Smooth muscle cell (in vitro differentiated cells): ENCODE data around the gene ITGB7. TPM values are rescaled to one million over a fixed set of nuclear protein-coding genes. Genes with fewer than 3 reads are reported as not detected.

Source experiments
- DNase-seq: peaks from one replicate; lab custom pipeline; 2025; ENCODE audit not compliant: unreplicated experiment; lab: John Stamatoyannopoulos, UW
- H2AFZ ChIP-seq: fragments of 200-600 bp; sonication (generic); 2 replicates; pipeline ENCODE4 v1.6.0; 2016; ENCODE audit warnings: antibody characterized with exemption, low read depth, mild to moderate bottlenecking
- H3F3A ChIP-seq: fragments of 200-600 bp; sonication (generic); 2 replicates; pipeline ENCODE4 v1.6.0; 2017; ENCODE audit warnings: antibody characterized with exemption, low read depth
- H3K27ac ChIP-seq: fragments of 200-600 bp; sonication (generic); 2 replicates; pipeline ENCODE4 v1.5.1; 2016; ENCODE audit warnings: low read depth, mild to moderate bottlenecking
- H3K27me3 ChIP-seq: fragments of 200-600 bp; sonication (generic); 2 replicates; pipeline ENCODE4 v1.6.1; 2016; ENCODE audit warnings: low read depth, mild to moderate bottlenecking
- H3K36me3 ChIP-seq: fragments of 200-600 bp; sonication (generic); 2 replicates; pipeline ENCODE4 v1.5.1; 2016; ENCODE audit warnings: low read depth
- H3K4me1 ChIP-seq: fragments of 200-600 bp; sonication (generic); 2 replicates; pipeline ENCODE4 v1.5.1; 2016; ENCODE audit warnings: low read depth
- H3K4me2 ChIP-seq: fragments of 200-600 bp; sonication (generic); 2 replicates; pipeline ENCODE4 v1.6.0; 2016; ENCODE audit warnings: mild to moderate bottlenecking
- H3K4me3 ChIP-seq: fragments of 200-600 bp; sonication (generic); 2 replicates; pipeline ENCODE4 v1.5.1; 2016; ENCODE audit warnings: mild to moderate bottlenecking
- H3K79me2 ChIP-seq: fragments of 200-600 bp; sonication (generic); 2 replicates; pipeline ENCODE4 v1.6.0; 2016; ENCODE audit warnings: low read depth, mild to moderate bottlenecking
- H3K9ac ChIP-seq: fragments of 200-600 bp; sonication (generic); 2 replicates; pipeline ENCODE4 v1.6.0; 2016; ENCODE audit warnings: low read depth
- H3K9me3 ChIP-seq: fragments of 200-600 bp; sonication (generic); replicated peaks from 2 replicates; pipeline ENCODE4 v1.5.1; 2016; ENCODE audit warnings: low read depth
- H4K20me1 ChIP-seq: fragments of 200-600 bp; sonication (generic); 2 replicates; pipeline ENCODE4 v1.6.0; 2016; ENCODE audit warnings: low read depth
- WGBS: methylation state at CpG from one replicate; pipeline ENCODE4 v1.1.7; 2016; ENCODE audit warnings: low lambda C conversion rate; 5-methylcytosine and 5-hydroxymethylcytosine counted together
- polyA plus RNA-seq: library from polyadenylated mRNA; unstranded; fragments of >200 nt; fragmentation: Nextera tagmentation; extraction: Ambion mirVana; gene quantifications from 2 replicates; pipeline ENCODE4 v1.2.1, GENCODE V29; 2016
- total RNA-seq: library from RNA; depleted of rRNA; stranded (reverse); fragments of >200 nt; gene quantifications from 2 replicates; pipeline ENCODE4 v1.2.3, GENCODE V29; 2014
- TF ChIP-seq, protein P1 (sequence below): fragments of 200-600 bp; sonication (generic); IDR thresholded peaks from 2 replicates; pipeline ENCODE4 v1.5.1; 2017; ENCODE audit warnings: borderline replicate concordance, mild to moderate bottlenecking, antibody characterized with exemption; ENCODE audit not compliant: insufficient read depth, poor library complexity, severe bottlenecking

The ITGB7 gene
- total and polyA plus RNA-seq, 2 experiments from 2014 or later: 5.8 TPM; not detected in 1

DNA sequence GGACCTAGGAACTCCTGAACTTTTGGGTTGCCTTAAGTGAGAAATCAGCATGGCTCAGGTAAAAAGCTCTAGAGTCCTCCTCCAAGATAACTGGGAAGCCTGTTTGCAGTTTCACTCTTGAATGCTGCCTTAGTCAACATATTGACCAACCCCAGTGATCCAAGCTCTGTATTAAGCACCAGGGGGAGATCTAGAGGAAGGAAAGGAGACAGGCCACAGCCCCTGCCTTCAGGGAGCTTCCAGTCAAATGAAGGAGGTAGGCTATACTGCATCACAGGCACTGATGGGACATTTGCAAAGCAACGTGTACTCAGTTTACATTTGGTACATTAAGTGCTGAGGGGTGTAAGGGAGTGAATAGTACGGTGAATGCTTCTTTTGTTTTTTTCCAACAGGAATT, 25.1 kb downstream of the ITGB7 start:
- Histone ChIP-seq H2AFZ (no peak overlapping the region), H3K4me1 (peaks cover 27% of the 10 kb centered on the region), H3K36me3 (no peaks in the 10 kb centered on the region), H3K4me2 (peak overlapping the region; percentile 89), H3K27ac (no peak overlapping the region), H3K4me3 (peak overlapping the region; percentile 88), H3K79me2 (peaks cover 23% of the 10 kb centered on the region), H3K27me3 (no peaks in the 10 kb centered on the region), H3K9me3 (no peaks in the 10 kb centered on the region), H3F3A (peaks cover 14% of the 10 kb centered on the region), H3K9ac (no peak overlapping the region), H4K20me1 (peaks cover 21% of the 10 kb centered on the region)
- WGBS: 96% methylated on average over 2 of the region's 2 CpGs
- TF ChIP-seq, protein P1, sequence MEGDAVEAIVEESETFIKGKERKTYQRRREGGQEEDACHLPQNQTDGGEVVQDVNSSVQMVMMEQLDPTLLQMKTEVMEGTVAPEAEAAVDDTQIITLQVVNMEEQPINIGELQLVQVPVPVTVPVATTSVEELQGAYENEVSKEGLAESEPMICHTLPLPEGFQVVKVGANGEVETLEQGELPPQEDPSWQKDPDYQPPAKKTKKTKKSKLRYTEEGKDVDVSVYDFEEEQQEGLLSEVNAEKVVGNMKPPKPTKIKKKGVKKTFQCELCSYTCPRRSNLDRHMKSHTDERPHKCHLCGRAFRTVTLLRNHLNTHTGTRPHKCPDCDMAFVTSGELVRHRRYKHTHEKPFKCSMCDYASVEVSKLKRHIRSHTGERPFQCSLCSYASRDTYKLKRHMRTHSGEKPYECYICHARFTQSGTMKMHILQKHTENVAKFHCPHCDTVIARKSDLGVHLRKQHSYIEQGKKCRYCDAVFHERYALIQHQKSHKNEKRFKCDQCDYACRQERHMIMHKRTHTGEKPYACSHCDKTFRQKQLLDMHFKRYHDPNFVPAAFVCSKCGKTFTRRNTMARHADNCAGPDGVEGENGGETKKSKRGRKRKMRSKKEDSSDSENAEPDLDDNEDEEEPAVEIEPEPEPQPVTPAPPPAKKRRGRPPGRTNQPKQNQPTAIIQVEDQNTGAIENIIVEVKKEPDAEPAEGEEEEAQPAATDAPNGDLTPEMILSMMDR: no peak
- DNase-seq: no peak

GRCh38 chr12:53180931-53181645, 26.0 kb downstream of the ITGB7 start:
- Histone ChIP-seq H4K20me1 (peaks cover 21% of the 10 kb centered on the region), H3K4me3 (peak overlapping the region; percentile 88), H3K4me2 (peak overlapping the region; percentile 89), H3K4me1 (peaks cover 27% of the 10 kb centered on the region), H3K27ac (peak overlapping the region; percentile 94), H3K9ac (peak overlapping the region; percentile 84), H3K27me3 (no peaks in the 10 kb centered on the region), H3K79me2 (peaks cover 23% of the 10 kb centered on the region), H3K9me3 (no peaks in the 10 kb centered on the region), H2AFZ (peak overlapping the region; percentile 97), H3K36me3 (no peaks in the 10 kb centered on the region), H3F3A (peaks cover 11% of the 10 kb centered on the region)
- 4% methylated on average over 44 of the region's 57 CpGs for WGBS
- no peak for DNase-seq
- TF ChIP-seq, protein P1: no peak

DNA sequence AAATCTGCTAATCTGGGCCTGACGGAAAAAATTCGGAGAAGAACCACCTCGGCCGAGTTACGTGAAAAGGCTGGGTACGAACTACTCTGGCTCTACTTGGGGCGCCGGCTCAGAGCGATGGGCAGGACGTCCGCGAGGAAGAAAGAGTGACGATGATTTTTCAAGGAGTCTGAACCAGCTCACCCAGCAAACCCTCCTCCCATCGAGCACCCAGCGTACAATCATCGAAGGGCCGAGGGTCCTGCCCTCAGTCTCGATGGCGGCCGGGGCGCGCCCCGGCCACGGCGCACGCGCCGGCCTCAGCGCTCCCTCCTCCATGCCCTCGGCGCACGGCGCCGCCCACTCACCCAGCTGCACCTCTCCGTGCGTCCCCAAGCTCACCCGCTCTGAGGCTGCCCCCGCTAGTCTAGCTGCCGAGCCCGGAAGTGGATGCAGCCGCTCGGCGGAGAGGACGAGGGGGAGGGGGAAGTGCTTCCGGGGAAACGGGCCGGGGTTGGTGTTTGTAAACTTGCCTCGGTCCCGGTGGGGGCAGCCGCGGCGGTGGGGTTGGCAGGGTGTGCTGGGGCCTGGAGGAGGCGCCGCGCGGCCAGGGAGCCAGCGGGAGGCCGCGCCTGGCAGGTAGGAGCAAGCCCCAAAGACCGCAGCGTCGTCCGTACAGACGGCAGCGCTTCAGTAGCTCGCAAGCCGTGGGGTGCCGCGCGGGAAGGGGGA, 26.7 kb downstream of the ITGB7 start, which contains the start of the genes CSAD and ZNF740:
Gene CSAD (minus strand): TSS at position 706 of the 711 bp plus-strand sequence. CDS start 7,455 bp downstream, outside the sequence.
Gene ZNF740 (plus strand): TSS at position 503 of the 711 bp plus-strand sequence. CDS start 1,262 bp downstream, outside the sequence.
- no peaks in the 10 kb centered on the region for H3K36me3 ChIP-seq
- H3K9me3 ChIP-seq: no peaks in the 10 kb centered on the region
- peak within 1 kb of the TSS; percentile 88 for H3K4me3 ChIP-seq
- H3K27me3 ChIP-seq: no peaks in the 10 kb centered on the region
- peak within 1 kb of the TSS; percentile 97 for H2AFZ ChIP-seq
- DNase-seq: peak; percentile 89
- peak within 1 kb of the TSS; percentile 94 for H3K27ac ChIP-seq
- H3K4me1 ChIP-seq: peaks cover 27% of the 10 kb centered on the region
- peak within 1 kb of the TSS; percentile 89 for H3K4me2 ChIP-seq
- H4K20me1 ChIP-seq: peaks cover 21% of the 10 kb centered on the region
- under 1% methylated on average over 64 of the region's 70 CpGs for WGBS
- H3F3A ChIP-seq: peaks cover 11% of the 10 kb centered on the region
- TF ChIP-seq, protein P1: no peak
- H3K79me2 ChIP-seq: peaks cover 23% of the 10 kb centered on the region
- peak within 1 kb of the TSS; percentile 84 for H3K9ac ChIP-seq
